Measurements from ENCODE around the gene ATAD3A. TPM values are rescaled to one million over a fixed set of nuclear protein-coding genes. Genes with fewer than 3 reads are reported as not detected.
"Not testable (repeated sequence)": the region's sequence is repeated elsewhere in the genome, so short reads cannot be mapped to it uniquely, and the experiment has no call there.

The ATAD3A gene
- total RNA-seq, 1 donor from 2014 or later, result 28.7 TPM

DNA sequence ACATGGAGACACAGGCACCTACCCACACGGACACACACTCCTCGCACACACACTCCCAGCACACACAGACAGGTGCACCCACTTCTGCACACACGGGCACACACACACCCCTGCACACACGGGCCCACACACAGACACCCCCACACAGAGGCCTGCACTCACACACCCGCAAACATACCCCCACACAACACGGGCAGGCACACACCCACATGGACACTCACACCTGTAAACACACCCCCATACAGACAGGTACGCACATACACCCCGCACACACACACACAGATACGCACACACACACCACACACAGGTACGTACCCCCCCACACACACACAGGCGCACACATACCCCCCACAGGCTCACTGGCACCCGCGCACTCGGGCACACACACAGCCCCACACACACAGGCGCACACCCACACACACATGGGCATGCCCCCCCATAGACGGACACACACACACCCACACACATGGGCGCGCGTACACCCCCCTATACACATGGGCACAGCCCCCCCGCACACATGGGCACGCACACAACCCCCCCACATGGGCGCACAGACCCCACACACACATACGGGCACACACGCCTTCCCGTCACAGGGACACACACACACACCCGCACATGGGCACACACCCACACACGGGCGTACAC, 6.1 kb downstream of the ATAD3A start:
- FAIRE-seq (no peak), DNase-seq (ENCODE audit: low read depth) (no peak)
- H3K4me3 ChIP-seq (ENCODE audit: low read depth, low read length), result no peak overlapping the region
- H3K36me3 ChIP-seq (ENCODE audit: control insufficient read depth, insufficient read depth, low read length), result peaks cover 9% of the 10 kb centered on the region
- TF ChIP-seq CTCF (IDR thresholded peaks at IDR 0.05; ENCODE audit: insufficient read depth, low read length, severe bottlenecking), result no peak
- no peaks in the 10 kb centered on the region for H3K27me3 ChIP-seq (ENCODE audit: control insufficient read depth, insufficient read depth, low read length)

GRCh38 chr1:1518621-1519007, 6.7 kb downstream of the ATAD3A start:
- H3K4me3 ChIP-seq (ENCODE audit: low read depth, low read length); FAIRE-seq; DNase-seq (ENCODE audit: low read depth); H3K36me3 ChIP-seq (ENCODE audit: control insufficient read depth, insufficient read depth, low read length); H3K27me3 ChIP-seq (ENCODE audit: control insufficient read depth, insufficient read depth, low read length): not testable (repeated sequence)

DNA sequence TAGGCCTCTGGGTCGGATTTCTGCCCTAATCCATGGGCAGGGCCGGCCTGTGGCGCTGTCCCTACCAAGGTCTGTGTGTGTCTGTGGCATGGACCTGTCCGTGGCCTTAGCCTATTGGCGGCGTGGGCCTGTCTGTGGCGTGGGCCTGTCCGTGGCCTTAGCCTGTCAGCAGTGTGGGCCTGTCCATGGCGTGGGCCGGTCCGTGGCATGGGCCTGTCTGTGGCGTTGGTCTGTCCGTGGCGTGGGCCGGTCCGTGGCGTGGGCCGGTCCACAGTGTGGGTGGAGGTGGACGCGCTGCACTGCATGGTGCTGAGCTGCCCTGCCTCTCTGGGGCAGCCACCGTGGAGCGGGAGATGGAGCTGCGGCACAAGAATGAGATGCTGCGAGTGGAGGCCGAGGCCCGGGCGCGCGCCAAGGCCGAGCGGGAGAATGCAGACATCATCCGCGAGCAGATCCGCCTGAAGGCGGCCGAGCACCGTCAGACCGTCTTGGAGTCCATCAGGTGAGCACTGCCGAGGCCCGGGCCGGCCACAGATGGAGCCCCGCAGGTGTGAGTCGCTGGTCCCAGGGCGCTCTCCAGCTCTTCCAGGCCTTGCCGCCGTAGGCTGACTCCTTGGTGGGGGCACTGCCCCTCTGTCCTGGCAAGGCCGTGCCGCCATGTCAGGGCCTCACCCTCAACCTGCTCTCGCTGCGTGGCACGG, 8.0 kb downstream of the ATAD3A start:
- not testable (repeated sequence) for H3K4me3 ChIP-seq (ENCODE audit: low read depth, low read length); H3K36me3 ChIP-seq (ENCODE audit: control insufficient read depth, insufficient read depth, low read length); DNase-seq (ENCODE audit: low read depth); H3K27me3 ChIP-seq (ENCODE audit: control insufficient read depth, insufficient read depth, low read length); FAIRE-seq

GRCh38 chr1:1521331-1521730, 9.4 kb downstream of the ATAD3A start:
- Histone ChIP-seq H3K27me3 (ENCODE audit: control insufficient read depth, insufficient read depth, low read length) (no peaks in the 10 kb centered on the region), H3K4me3 (ENCODE audit: low read depth, low read length) (no peak overlapping the region), H3K36me3 (ENCODE audit: control insufficient read depth, insufficient read depth, low read length) (peaks cover 12% of the 10 kb centered on the region)
- no peak for TF ChIP-seq CTCF (IDR thresholded peaks at IDR 0.05; ENCODE audit: insufficient read depth, low read length, severe bottlenecking)
- DNase-seq (ENCODE audit: low read depth) (no peak), FAIRE-seq (no peak)

DNA sequence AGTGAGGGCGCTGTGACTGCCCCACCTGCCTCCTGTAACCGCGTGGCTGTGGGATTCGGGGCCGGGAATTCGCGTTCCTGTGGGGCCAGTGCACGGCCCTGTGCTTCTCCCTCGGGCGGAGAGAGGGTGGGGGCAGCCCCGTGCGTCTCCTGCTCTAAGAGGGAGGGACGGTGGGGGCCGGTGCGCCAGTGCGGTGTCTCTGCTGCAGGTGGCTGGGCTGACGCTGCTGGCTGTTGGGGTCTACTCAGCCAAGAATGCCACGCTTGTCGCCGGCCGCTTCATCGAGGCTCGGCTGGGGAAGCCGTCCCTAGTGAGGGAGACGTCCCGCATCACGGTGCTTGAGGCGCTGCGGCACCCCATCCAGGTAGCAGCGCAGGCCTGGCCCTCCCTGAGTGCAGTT, 10.6 kb downstream of the ATAD3A start:
- peaks cover 11% of the 10 kb centered on the region for H3K36me3 ChIP-seq (ENCODE audit: control insufficient read depth, insufficient read depth, low read length)
- not testable (repeated sequence) for DNase-seq (ENCODE audit: low read depth); H3K4me3 ChIP-seq (ENCODE audit: low read depth, low read length); FAIRE-seq; H3K27me3 ChIP-seq (ENCODE audit: control insufficient read depth, insufficient read depth, low read length)

- not testable (repeated sequence) for H3K27me3 ChIP-seq (ENCODE audit: control insufficient read depth, insufficient read depth, low read length); FAIRE-seq; H3K4me3 ChIP-seq (ENCODE audit: low read depth, low read length); DNase-seq (ENCODE audit: low read depth)
- H3K36me3 ChIP-seq (ENCODE audit: control insufficient read depth, insufficient read depth, low read length), result peaks cover 13% of the 10 kb centered on the region
Measured at GRCh38 chr1:1523226-1523625, 11.3 kb downstream of the ATAD3A start.

DNA sequence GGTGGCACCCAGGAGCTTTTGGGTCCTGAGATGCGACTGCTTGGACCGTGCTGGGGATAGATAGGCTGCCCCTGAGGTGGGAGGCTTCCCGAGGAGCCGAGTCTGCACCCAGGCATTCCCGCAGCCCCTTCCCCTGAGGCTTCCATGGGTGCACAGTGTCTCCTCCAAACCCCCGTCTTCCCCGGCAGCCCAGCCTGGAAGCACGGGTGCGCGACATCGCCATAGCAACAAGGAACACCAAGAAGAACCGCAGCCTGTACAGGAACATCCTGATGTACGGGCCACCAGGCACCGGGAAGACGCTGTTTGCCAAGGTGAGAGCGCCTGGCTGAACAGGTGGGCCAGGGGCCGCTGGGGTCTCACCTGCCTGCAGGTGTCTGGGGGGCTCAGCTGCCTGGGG, 11.7 kb downstream of the ATAD3A start:
- FAIRE-seq; DNase-seq (ENCODE audit: low read depth): not testable (repeated sequence)
- peaks cover 14% of the 10 kb centered on the region for H3K36me3 ChIP-seq (ENCODE audit: control insufficient read depth, insufficient read depth, low read length)

GRCh38 chr1:1524750-1525383, 12.9 kb downstream of the ATAD3A start:
- not testable (repeated sequence) for H3K4me3 ChIP-seq (ENCODE audit: low read depth, low read length); DNase-seq (ENCODE audit: low read depth); FAIRE-seq; H3K27me3 ChIP-seq (ENCODE audit: control insufficient read depth, insufficient read depth, low read length)
- H3K36me3 ChIP-seq (ENCODE audit: control insufficient read depth, insufficient read depth, low read length), result peaks cover 22% of the 10 kb centered on the region

More for the DNA sequence above, 11.7 kb downstream of the ATAD3A start:
- H3K27me3 ChIP-seq (ENCODE audit: control insufficient read depth, insufficient read depth, low read length); H3K4me3 ChIP-seq (ENCODE audit: low read depth, low read length): not testable (repeated sequence)

DNA sequence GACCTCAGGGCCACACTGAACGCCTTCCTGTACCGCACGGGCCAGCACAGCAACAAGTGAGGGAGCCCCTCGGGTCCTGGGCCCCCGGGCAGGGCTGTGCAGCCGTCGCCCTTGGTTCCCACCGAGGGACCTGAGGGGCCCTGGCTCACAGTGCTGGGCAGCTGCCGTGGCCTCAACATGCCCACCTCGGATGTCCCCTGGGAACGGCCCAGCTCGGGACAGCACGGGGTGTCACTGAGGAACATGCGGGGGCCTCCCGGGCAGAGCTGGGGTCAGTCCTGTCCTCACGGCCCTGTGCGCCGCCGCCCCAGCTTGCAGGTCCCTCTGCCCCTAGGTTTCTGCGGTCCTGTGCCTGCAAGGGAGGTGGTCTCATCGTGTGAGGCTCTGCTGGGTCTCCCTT, 14.5 kb downstream of the ATAD3A start:
- H3K27me3 ChIP-seq (ENCODE audit: control insufficient read depth, insufficient read depth, low read length); FAIRE-seq; H3K4me3 ChIP-seq (ENCODE audit: low read depth, low read length); DNase-seq (ENCODE audit: low read depth): not testable (repeated sequence)
- H3K36me3 ChIP-seq (ENCODE audit: control insufficient read depth, insufficient read depth, low read length), result peaks cover 19% of the 10 kb centered on the region
